MM.1S (cell line): ENCODE measurements around the gene EVPLL.

Source experiments
- CTCF ChIP-seq: fragments of 300-600 bp; sonication (generic); IDR thresholded peaks from 2 replicates; pipeline ENCODE4 v1.5.1; 2016; ENCODE audit warnings: antibody characterized with exemption, low read length, mixed read lengths
- EZH2 ChIP-seq: fragments of 300-600 bp; sonication (generic); optimal IDR thresholded peaks from 2 replicates; pipeline ENCODE3; 2017; ENCODE audit warnings: low read depth, mild to moderate bottlenecking, antibody characterized with exemption, low read length, mixed read lengths

GRCh38 chr17:18328643-18329204, 48.9 kb upstream of the EVPLL start:
- TF ChIP-seq EZH2, result no peak
- no peak for TF ChIP-seq CTCF
